K562 (cell line): ENCODE results near the gene METTL25B. TPM values are rescaled to one million over a fixed set of nuclear protein-coding genes. Genes with fewer than 3 reads are reported as not detected.

ENCODE experiments used
- ATAC-seq: fragments of 200-7000 bp; cut with Tn5 transposase; 3 replicates; pipeline ENCODE4 v1.9.1; 2020; ENCODE audit warnings: moderate library complexity
- BruUV-seq: library from RNA; stranded (reverse); fragments of 400-500 nt; replicated peaks from 2 replicates; lab custom pipeline; 2021; lab: Mats Ljungman, UMichigan
- CTCF ChIA-PET: fragments of 300-600 bp; formaldehyde crosslinking; extraction: SDS; loops from one replicate; lab custom pipeline; 2021; ENCODE audit warnings: low intra/inter-chr PET ratio; lab: Yijun Ruan, JAX
- POLR2A ChIA-PET: fragments of 300-600, 350-650 bp; sonication (Branson Sonifier 250); formaldehyde crosslinking; extraction: SDS; loops from one replicate; lab custom pipeline; 2021; ENCODE audit warnings: antibody characterized with exemption, inconsistent platforms; lab: Yijun Ruan, JAX
- DNase-seq, 4 experiments: peaks; one replicate each; pipeline versions ENCODE4 v3.0.0 to v3.0.0-alpha.2; 2011 to 2018; ENCODE audit warnings: low spot score in 3 of 4, mixed read lengths in 3 of 4; ENCODE audit errors: extremely low read depth in 1 of 4
- FAIRE-seq: peaks from 2 replicates; lab custom pipeline; 2011; peaks lifted over from hg19 to GRCh38; lab: Jason Lieb, UNC
- H2AFZ ChIP-seq: 2 replicates; pipeline ENCODE4 v1.6.0; 2011; ENCODE audit warnings: low read depth, low read length, control low read depth, inconsistent platforms
- H3K27ac ChIP-seq: fragments of 200-600 bp; 3 replicates; pipeline ENCODE4 v1.8.0; 2011; ENCODE audit warnings: low read depth, mild to moderate bottlenecking, control low read depth, inconsistent platforms, low read length, moderate library complexity, mixed read lengths; ENCODE audit errors: extremely low read depth
- H3K27me3 ChIP-seq, 2 experiments: fragments of 300-600 bp in 1 of 2; 2 replicates in 1 of 2; 3 replicates in 1 of 2; pipeline versions ENCODE4 v1.6.0 to v1.8.0; 2011; ENCODE audit warnings: inconsistent platforms in 2 of 2, low read length in 2 of 2, mild to moderate bottlenecking in 1 of 2, mixed read lengths in 1 of 2, moderate library complexity in 1 of 2; ENCODE audit not compliant: control insufficient read depth in 2 of 2, insufficient read depth in 2 of 2
- H3K36me3 ChIP-seq: fragments of 300-600 bp; 3 replicates; pipeline ENCODE4 v1.8.0; 2011; ENCODE audit warnings: mild to moderate bottlenecking, low read length, inconsistent platforms; ENCODE audit not compliant: control insufficient read depth, insufficient read depth
- H3K4me1 ChIP-seq, 2 experiments: fragments of 200-600 bp in 1 of 2; replicated peaks in 1 of 2; 2 replicates in 1 of 2; 3 replicates in 1 of 2; pipeline versions ENCODE4 v1.5.1 to v1.8.0; 2011; ENCODE audit warnings: inconsistent platforms in 2 of 2, low read length in 2 of 2, mild to moderate bottlenecking in 1 of 2, mixed read lengths in 1 of 2, moderate library complexity in 1 of 2; ENCODE audit not compliant: control insufficient read depth in 2 of 2, insufficient read depth in 2 of 2
- H3K4me2 ChIP-seq: 2 replicates; pipeline ENCODE4 v1.6.1; 2011; ENCODE audit warnings: low read length, control low read depth, inconsistent platforms, mixed read lengths; ENCODE audit not compliant: insufficient read depth
- H3K4me3 ChIP-seq: fragments of 200-600 bp; sonication (generic), shearing (Covaris generic); 2 replicates; pipeline ENCODE4 v1.5.1; 2016; ENCODE audit warnings: control low read depth, inconsistent platforms
- H3K79me2 ChIP-seq: fragments of 200-600 bp; 3 replicates; pipeline ENCODE4 v1.8.0; 2011; ENCODE audit warnings: low read length, inconsistent platforms; ENCODE audit not compliant: control insufficient read depth, insufficient read depth
- H3K9ac ChIP-seq, 2 experiments: 2 replicates each; pipeline versions ENCODE4 v1.6.0 to v1.6.1; 2011; ENCODE audit warnings: low read depth in 2 of 2, low read length in 2 of 2, control low read depth in 1 of 2, inconsistent platforms in 1 of 2, mild to moderate bottlenecking in 1 of 2, mixed read lengths in 1 of 2; ENCODE audit not compliant: insufficient read depth in 1 of 2
- H3K9me1 ChIP-seq: one replicate; pipeline ENCODE4 v1.6.0; 2011; ENCODE audit warnings: inconsistent platforms, mild to moderate bottlenecking, low read length, moderate library complexity; ENCODE audit not compliant: control insufficient read depth, insufficient read depth
- H3K9me3 ChIP-seq: replicated peaks from 2 replicates; pipeline ENCODE4 v1.5.1; 2011; ENCODE audit warnings: low read depth, low read length, inconsistent platforms; ENCODE audit not compliant: control insufficient read depth, insufficient read depth
- H4K20me1 ChIP-seq: replicated peaks from 2 replicates; pipeline ENCODE4 v1.6.1; 2011; ENCODE audit warnings: low read length, inconsistent platforms, mixed read lengths; ENCODE audit not compliant: control insufficient read depth, insufficient read depth
- ATF1 ChIP-seq, 2 experiments: fragments of 450-650 bp in 1 of 2; IDR thresholded peaks; 2 replicates each; pipeline ENCODE4 v1.6.1; 2016; ENCODE audit warnings: missing compliant biosample characterization in 1 of 2, missing genetic modification characterization in 1 of 2
- EGR1 ChIP-seq: fragments of 450-650 bp; conservative IDR thresholded peaks from 2 replicates; pipeline ENCODE4 v1.6.1; 2017; ENCODE audit warnings: mild to moderate bottlenecking
- FOXP1 ChIP-seq: sonication (generic); formaldehyde crosslinking; IDR thresholded peaks from 2 replicates; pipeline ENCODE4 v1.8.0; 2022; ENCODE audit warnings: mild to moderate bottlenecking, missing genetic modification reagents
- HDAC1 ChIP-seq, 2 experiments: fragments of 450-650 bp; IDR thresholded peaks; 2 replicates each; pipeline ENCODE4 v1.6.1; 2016 to 2017; ENCODE audit warnings: inconsistent platforms in 1 of 2, mild to moderate bottlenecking in 1 of 2, moderate library complexity in 1 of 2
- HNRNPL ChIP-seq: fragments of 200-400 bp; formaldehyde crosslinking; IDR thresholded peaks from 2 replicates; pipeline ENCODE4 v1.6.1; 2017; ENCODE audit warnings: low read depth, mild to moderate bottlenecking, low read length
- NR2C1 ChIP-seq, 2 experiments: fragments of 450-650 bp; IDR thresholded peaks; 2 replicates each; pipeline ENCODE4 v1.6.1; 2017; ENCODE audit warnings: mild to moderate bottlenecking in 2 of 2, antibody characterized with exemption in 1 of 2, inconsistent platforms in 1 of 2, missing compliant biosample characterization in 1 of 2, missing genetic modification characterization in 1 of 2
- NR2C2 ChIP-seq, 2 experiments: fragments of 200-800 bp in 1 of 2; sonication (Bioruptor generic) in 1 of 2; sonication (generic) in 1 of 2; formaldehyde crosslinking in 1 of 2; IDR thresholded peaks; 2 replicates each; pipeline versions ENCODE4 v1.6.1 to v1.8.0; 2016 to 2022; ENCODE audit warnings: mild to moderate bottlenecking in 1 of 2, missing compliant biosample characterization in 1 of 2, missing genetic modification characterization in 1 of 2, missing genetic modification reagents in 1 of 2
- RAD21 ChIP-seq, 2 experiments: fragments of 250-450 bp in 1 of 2; fragments of 450-650 bp in 1 of 2; sonication (Bioruptor Pico) in 1 of 2; formaldehyde crosslinking in 1 of 2; IDR thresholded peaks in 1 of 2; conservative IDR thresholded peaks in 1 of 2; 2 replicates each; pipeline versions ENCODE4 v1.4.0 to v1.8.0; 2020 to 2022; ENCODE audit warnings: mild to moderate bottlenecking in 2 of 2, moderate library complexity in 1 of 2
- ZNF347 ChIP-seq: fragments of 450-650 bp; formaldehyde crosslinking; IDR thresholded peaks from 2 replicates; pipeline ENCODE4 v1.4.0; 2020; ENCODE audit warnings: low read depth, mild to moderate bottlenecking, moderate library complexity
- WGBS: fragments of 100-300 bp; shearing (Covaris generic); methylation state at CpG from one replicate; pipeline ENCODE4 v1.1.6; 2016; ENCODE audit warnings: low coverage, mixed read lengths; ENCODE audit not compliant: insufficient coverage; ENCODE audit errors: missing lambda C conversion rate; 5-methylcytosine and 5-hydroxymethylcytosine counted together
- in situ Hi-C: fragments of 300-500 bp; cut with MboI; formaldehyde crosslinking; loops from 4 replicates; pipeline ENCODE4 v1.15.0; 2018; ENCODE audit warnings: inconsistent platforms, mixed read lengths
- intact Hi-C: fragments of 100-400 bp; cut with micrococcal nuclease; formaldehyde crosslinking; loops from 2 replicates; pipeline ENCODE4 v1.14.2; 2022
- polyA plus RNA-seq, 8 experiments: library from polyadenylated mRNA; depleted of rRNA in 4 of 8; stranded (reverse) in 5 of 8; unstranded in 3 of 8; fragments of >200 nt; fragmentation: Nextera tagmentation in 2 of 8; fragmentation: Illumina TruSeq in 1 of 8; extraction: Ambion mirVana in 2 of 8; extraction: Trizol in 1 of 8; gene quantifications; 2 replicates each; pipeline versions ENCODE4 v1.2.1 to v1.2.3, GENCODE V29; 2011 to 2014; ENCODE audit warnings: inconsistent platforms in 1 of 8, missing spikeins in 1 of 8
- total RNA-seq, 7 experiments: library from RNA; depleted of rRNA in 6 of 7; stranded (reverse); fragments of >200 nt in 6 of 7; fragmentation: Illumina TruSeq in 2 of 7; extraction: Trizol in 2 of 7; gene quantifications; 2 replicates each; pipeline versions ENCODE4 v1.2.1 to v1.2.3, GENCODE V29; 2011 to 2021; ENCODE audit warnings: low replicate concordance in 1 of 7
- TF ChIP-seq, protein P1 (sequence below), 2 experiments: fragments of 450-650 bp; IDR thresholded peaks; 2 replicates each; pipeline ENCODE4 v1.6.1; 2018; ENCODE audit warnings: mild to moderate bottlenecking in 2 of 2, low read depth in 1 of 2; ENCODE audit not compliant: partially characterized antibody in 2 of 2
- TF ChIP-seq, protein P2 (sequence below): IDR thresholded peaks from 2 replicates; pipeline ENCODE4 v1.6.1; 2011; ENCODE audit warnings: borderline replicate concordance, low read depth, mild to moderate bottlenecking, moderate library complexity, low read length; ENCODE audit not compliant: insufficient read depth, poor library complexity, severe bottlenecking

The METTL25B gene
- total and polyA plus RNA-seq, 9 of the 15 experiments (the other 6 are each of a cell fraction or from before 2014, with no cell fraction given): 7.7 to 48.3 (median 33.1) TPM

DNA sequence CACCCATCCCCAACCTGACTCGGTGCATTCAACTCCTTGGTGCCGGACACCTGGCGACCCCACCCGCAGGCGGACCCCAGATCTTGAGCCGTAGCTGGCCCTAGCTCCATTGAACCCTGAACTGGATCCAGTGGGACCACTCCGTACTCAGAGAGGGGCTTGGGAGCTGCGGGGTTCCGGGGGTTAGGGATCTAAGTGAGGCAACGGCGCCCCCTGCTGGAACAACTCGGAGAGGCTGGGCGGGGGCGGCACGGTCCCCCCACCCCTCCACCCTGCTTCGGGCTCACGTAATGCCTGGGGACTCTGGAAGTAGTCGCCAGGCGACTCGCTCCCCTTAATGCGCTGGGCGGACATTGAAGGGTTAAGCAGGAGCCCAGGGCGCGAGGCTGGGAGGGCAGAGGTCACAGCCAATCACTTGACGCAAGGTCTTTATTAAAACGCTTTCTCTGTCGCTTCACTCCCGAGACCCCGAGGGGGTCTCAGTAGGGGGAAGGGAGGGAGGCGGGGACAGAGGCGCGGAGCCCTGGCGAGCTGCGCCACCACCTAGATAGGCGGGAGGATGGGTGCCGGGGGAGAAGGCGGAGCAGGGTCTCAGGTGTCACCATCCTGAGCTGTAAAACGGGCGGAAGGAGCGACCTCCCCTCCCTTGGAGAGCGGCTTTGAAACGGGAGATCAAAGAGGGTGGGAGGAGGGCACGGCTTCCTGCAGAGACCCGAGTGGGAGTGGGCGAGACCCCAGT, 22.2 kb upstream of the METTL25B start:
- ChIA-PET POLR2A (interaction anchor here (0.6 to 3.0 kb wide), 10 partner anchors 11 to 1571 kb away, joined by 3 to 21 read pairs (median 4); partner anchors contain the start of gene METTL25B), CTCF (interaction anchor here (0.5 to 4.4 kb wide), 8 partner anchors 13 to 80 kb away, joined by 3 to 64 read pairs (median 4); no protein-coding TSS in a partner anchor)
- Histone ChIP-seq H3K4me2 (peak overlapping the region; percentile 87), H3K27me3 (no peaks in the 10 kb centered on the region), H2AFZ (peak overlapping the region; percentile 99), H4K20me1 (no peaks in the 10 kb centered on the region), H3K4me3 (peak overlapping the region; percentile 47), H3K79me2 (no peaks in the 10 kb centered on the region), H3K36me3 (no peaks in the 10 kb centered on the region), H3K9ac (peak overlapping the region; percentile 64 to 87), H3K9me3 (no peaks in the 10 kb centered on the region), H3K4me1 (peaks cover 11 to 30% of the 10 kb centered on the region in 2 experiments; a peak in 4 of 5 replicates), H3K27ac (peak overlapping the region; percentile 44; the same call in 2 of the 3 replicates), H3K9me1 (no peaks in the 10 kb centered on the region)
- in situ Hi-C loops (no loop called here), intact Hi-C loops (loop anchor here (1.0 kb wide), 2 partner anchors 17 to 20 kb away; no protein-coding TSS in a partner anchor)
- DNase-seq: peak; percentile 86 to 96 (median 94)
- WGBS: 5% methylated on average over 42 of the region's 45 CpGs
- peak; percentile 91 for ATAC-seq
- FAIRE-seq: peak; percentile 23
- no TSS peak for BruUV-seq
- TF ChIP-seq FOXP1 (no peak), RAD21 (CRISPR knock-in tag; conservative IDR thresholded peaks at IDR 0.05 in 1 of 2, IDR thresholded peaks at IDR 0.05 in 1 of 2) (peak; percentile 94 to 96), NR2C2 (CRISPR knock-in tag; IDR thresholded peaks at IDR 0.05) (0 out of 2 replicates have a peak, but pooled peaks have one; percentile 52), NR2C2 (tag; IDR thresholded peaks at IDR 0.05) (peak; percentile 87), EGR1 (peak; percentile 98), HDAC1 (IDR thresholded peaks at IDR 0.05) (peak in 1 of 2 experiments; percentile 61; a peak in 2 of 4 replicates), ZNF347 (no peak), NR2C1 (IDR thresholded peaks at IDR 0.05) (peak; percentile 68), NR2C1 (tag; IDR thresholded peaks at IDR 0.05) (peak; percentile 71), HNRNPL (no peak), ATF1 (CRISPR knock-in tag; IDR thresholded peaks at IDR 0.05) (no peak), ATF1 (tag; IDR thresholded peaks at IDR 0.05) (peak; percentile 62)
- TF ChIP-seq, protein P1, sequence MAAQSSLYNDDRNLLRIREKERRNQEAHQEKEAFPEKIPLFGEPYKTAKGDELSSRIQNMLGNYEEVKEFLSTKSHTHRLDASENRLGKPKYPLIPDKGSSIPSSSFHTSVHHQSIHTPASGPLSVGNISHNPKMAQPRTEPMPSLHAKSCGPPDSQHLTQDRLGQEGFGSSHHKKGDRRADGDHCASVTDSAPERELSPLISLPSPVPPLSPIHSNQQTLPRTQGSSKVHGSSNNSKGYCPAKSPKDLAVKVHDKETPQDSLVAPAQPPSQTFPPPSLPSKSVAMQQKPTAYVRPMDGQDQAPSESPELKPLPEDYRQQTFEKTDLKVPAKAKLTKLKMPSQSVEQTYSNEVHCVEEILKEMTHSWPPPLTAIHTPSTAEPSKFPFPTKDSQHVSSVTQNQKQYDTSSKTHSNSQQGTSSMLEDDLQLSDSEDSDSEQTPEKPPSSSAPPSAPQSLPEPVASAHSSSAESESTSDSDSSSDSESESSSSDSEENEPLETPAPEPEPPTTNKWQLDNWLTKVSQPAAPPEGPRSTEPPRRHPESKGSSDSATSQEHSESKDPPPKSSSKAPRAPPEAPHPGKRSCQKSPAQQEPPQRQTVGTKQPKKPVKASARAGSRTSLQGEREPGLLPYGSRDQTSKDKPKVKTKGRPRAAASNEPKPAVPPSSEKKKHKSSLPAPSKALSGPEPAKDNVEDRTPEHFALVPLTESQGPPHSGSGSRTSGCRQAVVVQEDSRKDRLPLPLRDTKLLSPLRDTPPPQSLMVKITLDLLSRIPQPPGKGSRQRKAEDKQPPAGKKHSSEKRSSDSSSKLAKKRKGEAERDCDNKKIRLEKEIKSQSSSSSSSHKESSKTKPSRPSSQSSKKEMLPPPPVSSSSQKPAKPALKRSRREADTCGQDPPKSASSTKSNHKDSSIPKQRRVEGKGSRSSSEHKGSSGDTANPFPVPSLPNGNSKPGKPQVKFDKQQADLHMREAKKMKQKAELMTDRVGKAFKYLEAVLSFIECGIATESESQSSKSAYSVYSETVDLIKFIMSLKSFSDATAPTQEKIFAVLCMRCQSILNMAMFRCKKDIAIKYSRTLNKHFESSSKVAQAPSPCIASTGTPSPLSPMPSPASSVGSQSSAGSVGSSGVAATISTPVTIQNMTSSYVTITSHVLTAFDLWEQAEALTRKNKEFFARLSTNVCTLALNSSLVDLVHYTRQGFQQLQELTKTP (IDR thresholded peaks at IDR 0.05; ENCODE audit: low read depth in 1 of 2, partially characterized antibody in 2 of 2): peak in 1 of 2 experiments; percentile 47
- TF ChIP-seq, protein P2, sequence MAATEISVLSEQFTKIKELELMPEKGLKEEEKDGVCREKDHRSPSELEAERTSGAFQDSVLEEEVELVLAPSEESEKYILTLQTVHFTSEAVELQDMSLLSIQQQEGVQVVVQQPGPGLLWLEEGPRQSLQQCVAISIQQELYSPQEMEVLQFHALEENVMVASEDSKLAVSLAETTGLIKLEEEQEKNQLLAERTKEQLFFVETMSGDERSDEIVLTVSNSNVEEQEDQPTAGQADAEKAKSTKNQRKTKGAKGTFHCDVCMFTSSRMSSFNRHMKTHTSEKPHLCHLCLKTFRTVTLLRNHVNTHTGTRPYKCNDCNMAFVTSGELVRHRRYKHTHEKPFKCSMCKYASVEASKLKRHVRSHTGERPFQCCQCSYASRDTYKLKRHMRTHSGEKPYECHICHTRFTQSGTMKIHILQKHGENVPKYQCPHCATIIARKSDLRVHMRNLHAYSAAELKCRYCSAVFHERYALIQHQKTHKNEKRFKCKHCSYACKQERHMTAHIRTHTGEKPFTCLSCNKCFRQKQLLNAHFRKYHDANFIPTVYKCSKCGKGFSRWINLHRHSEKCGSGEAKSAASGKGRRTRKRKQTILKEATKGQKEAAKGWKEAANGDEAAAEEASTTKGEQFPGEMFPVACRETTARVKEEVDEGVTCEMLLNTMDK: peak; percentile 66
